Activated CD4-positive, alpha-beta T cell treated with anti-CD3 and anti-CD28 coated beads, Interleukin-2, amount 10 ng/mL, durations not matched to agents 7 days and 5 days (primary cell): ENCODE measurements around the gene C11orf42. TPM values are rescaled to one million over a fixed set of nuclear protein-coding genes. Genes with fewer than 3 reads are reported as not detected.
A peak's percentile ranks its signal among the peaks of the same experiment; 100 is the strongest.
"Not testable (repeated sequence)": the region's sequence is repeated elsewhere in the genome, so short reads cannot be mapped to it uniquely, and the experiment has no call there.

Experiments
- CTCF ChIA-PET: fragments of 350-600 bp; sonication (Branson Sonifier 250); formaldehyde crosslinking; loops from one replicate; lab custom pipeline; 2021; ENCODE audit warnings: antibody characterized with exemption; lab: Charles Lee
- POLR2A ChIA-PET: fragments of 350-600 bp; sonication (Branson Sonifier 250); formaldehyde crosslinking; loops from one replicate; lab custom pipeline; 2021; ENCODE audit warnings: antibody characterized with exemption; lab: Charles Lee
- DNase-seq: peaks from one replicate; pipeline ENCODE4 v3.0.0-alpha.2; 2020
- H3K27ac Mint-ChIP-seq: one replicate; pipeline ENCODE4 v1.8.0; 2021; ENCODE audit warnings: mild to moderate bottlenecking, moderate library complexity, mixed read lengths
- H3K27me3 Mint-ChIP-seq: one replicate; pipeline ENCODE4 v1.8.0; 2021; ENCODE audit warnings: mixed read lengths
- H3K36me3 Mint-ChIP-seq: one replicate; pipeline ENCODE4 v1.8.0; 2021; ENCODE audit warnings: low read depth, mixed read lengths
- H3K4me1 Mint-ChIP-seq: one replicate; pipeline ENCODE4 v1.8.0; 2021; ENCODE audit warnings: mixed read lengths
- H3K4me3 Mint-ChIP-seq: one replicate; pipeline ENCODE4 v1.8.0; 2021; ENCODE audit warnings: mild to moderate bottlenecking, moderate library complexity, mixed read lengths
- H3K9me3 Mint-ChIP-seq: one replicate; pipeline ENCODE4 v1.8.0; 2021; ENCODE audit warnings: mixed read lengths
- total RNA-seq, 2 experiments: library from RNA; stranded (reverse); gene quantifications; one replicate each; pipeline ENCODE4 v1.2.3, GENCODE V29; 2021

C11orf42 gene
- total RNA-seq, 2 experiments from 2014 or later = not detected

- POLR2A ChIA-PET = no interaction called here
- CTCF ChIA-PET = no interaction called here
- Mint-ChIP-seq H3K4me3 (no peak overlapping the region), H3K27ac (no peak overlapping the region), H3K36me3 (no peaks in the 10 kb centered on the region), H3K9me3 (no peaks in the 10 kb centered on the region), H3K27me3 (peaks cover 9% of the 10 kb centered on the region), H3K4me1 (no peaks in the 10 kb centered on the region)
- DNase-seq = no peak
These were observed 40.2 kb downstream of the C11orf42 start for GRCh38 chr11:6245536-6245935.

GRCh38 chr11:6248248-6248647 is 42.9 kb downstream of the C11orf42 start:
- CTCF ChIA-PET = no interaction called here

GRCh38 chr11:6248897-6249296 is 43.5 kb downstream of the C11orf42 start:
- not testable (repeated sequence) for H3K4me1 Mint-ChIP-seq, DNase-seq

More at GRCh38 chr11:6248248-6248647, 42.9 kb downstream of the C11orf42 start:
- DNase-seq = no peak
- H3K9me3 Mint-ChIP-seq = no peaks in the 10 kb centered on the region
- H3K4me1 Mint-ChIP-seq = no peaks in the 10 kb centered on the region
- no peaks in the 10 kb centered on the region for H3K36me3 Mint-ChIP-seq
- POLR2A ChIA-PET = no interaction called here
- H3K27me3 Mint-ChIP-seq = peaks cover 8% of the 10 kb centered on the region
- no peak overlapping the region for H3K4me3 Mint-ChIP-seq
- H3K27ac Mint-ChIP-seq = no peak overlapping the region

GRCh38 chr11:6249770-6250555 is 44.6 kb downstream of the C11orf42 start:
- POLR2A ChIA-PET = no interaction called here
- H3K27ac Mint-ChIP-seq = no peak overlapping the region
- CTCF ChIA-PET = interaction anchor here (1.0 to 5.1 kb wide), 12 partner anchors 9 to 245 kb away, joined by 3 to 24 read pairs (median 4); partner anchors contain the start of genes CNGA4 and FHIP1B

More at GRCh38 chr11:6248897-6249296, 43.5 kb downstream of the C11orf42 start:
- H3K36me3 Mint-ChIP-seq, POLR2A ChIA-PET, H3K27me3 Mint-ChIP-seq, H3K9me3 Mint-ChIP-seq, H3K4me3 Mint-ChIP-seq, H3K27ac Mint-ChIP-seq: not testable (repeated sequence)
- CTCF ChIA-PET = interaction anchor here (1.3 kb wide), 1 partner anchor 12 kb away, joined by 3 read pairs; no protein-coding TSS in a partner anchor

GRCh38 chr11:6251120-6251733 is 45.9 kb downstream of the C11orf42 start:
- DNase-seq = peak; percentile 58
- Mint-ChIP-seq H3K4me1 (no peaks in the 10 kb centered on the region), H3K4me3 (no peak overlapping the region), H3K9me3 (no peaks in the 10 kb centered on the region), H3K36me3 (no peaks in the 10 kb centered on the region), H3K27ac (no peak overlapping the region), H3K27me3 (peaks cover 2% of the 10 kb centered on the region)
- POLR2A ChIA-PET = interaction anchor here (0.7 kb wide), 1 partner anchor 68 kb away, joined by 5 read pairs; no protein-coding TSS in a partner anchor
- CTCF ChIA-PET = interaction anchor here (0.6 to 5.1 kb wide), 21 partner anchors 9 to 244 kb away, joined by 3 to 24 read pairs (median 5); partner anchors contain the start of genes CNGA4 and FHIP1B

More at GRCh38 chr11:6249770-6250555, 44.6 kb downstream of the C11orf42 start:
- Mint-ChIP-seq H3K36me3 (no peaks in the 10 kb centered on the region), H3K4me1 (no peaks in the 10 kb centered on the region), H3K27me3 (peaks cover 2% of the 10 kb centered on the region), H3K9me3 (no peaks in the 10 kb centered on the region), H3K4me3 (no peak overlapping the region)
- no peak for DNase-seq

GRCh38 chr11:6251990-6252473 is 46.7 kb downstream of the C11orf42 start:
- H3K27me3 Mint-ChIP-seq = peaks cover 2% of the 10 kb centered on the region
- no peak overlapping the region for H3K27ac Mint-ChIP-seq
- ChIA-PET POLR2A (no interaction called here), CTCF (interaction anchor here (0.8 to 5.1 kb wide), 13 partner anchors 9 to 158 kb away, joined by 3 to 24 read pairs (median 5); partner anchors contain the start of gene CNGA4)
- no peak for DNase-seq
- H3K9me3 Mint-ChIP-seq = no peaks in the 10 kb centered on the region
- no peaks in the 10 kb centered on the region for H3K4me1 Mint-ChIP-seq
- no peak overlapping the region for H3K4me3 Mint-ChIP-seq
- H3K36me3 Mint-ChIP-seq = no peaks in the 10 kb centered on the region

DNA sequence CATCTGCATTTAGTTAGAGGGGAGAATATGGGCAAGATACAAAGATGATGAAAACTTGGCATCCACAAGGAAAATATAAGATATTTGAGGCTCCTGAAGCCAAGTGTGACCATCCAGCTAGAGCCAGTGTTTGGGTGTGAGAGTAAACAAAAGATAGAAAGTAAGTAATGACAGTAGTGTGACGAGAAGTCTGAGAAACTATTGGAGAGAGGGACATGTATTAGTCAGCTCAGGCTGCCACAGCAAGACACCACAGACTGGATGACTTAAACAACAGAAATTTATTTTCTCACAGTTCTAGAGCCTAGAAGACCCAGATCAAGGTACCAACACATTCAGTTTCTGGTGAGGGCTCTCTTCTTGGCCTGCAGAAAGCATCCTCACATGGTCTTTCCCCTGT is 47.8 kb downstream of the C11orf42 start:
- Mint-ChIP-seq H3K4me3 (no peak overlapping the region), H3K9me3 (no peaks in the 10 kb centered on the region), H3K36me3 (no peaks in the 10 kb centered on the region), H3K27ac (no peak overlapping the region), H3K4me1 (no peaks in the 10 kb centered on the region), H3K27me3 (no peaks in the 10 kb centered on the region)
- DNase-seq = no peak
- CTCF ChIA-PET = interaction anchor here (0.6 to 5.1 kb wide), 4 partner anchors 14 to 119 kb away, joined by 3 to 24 read pairs (median 8); partner anchors contain the start of gene CNGA4
- POLR2A ChIA-PET = no interaction called here

DNA sequence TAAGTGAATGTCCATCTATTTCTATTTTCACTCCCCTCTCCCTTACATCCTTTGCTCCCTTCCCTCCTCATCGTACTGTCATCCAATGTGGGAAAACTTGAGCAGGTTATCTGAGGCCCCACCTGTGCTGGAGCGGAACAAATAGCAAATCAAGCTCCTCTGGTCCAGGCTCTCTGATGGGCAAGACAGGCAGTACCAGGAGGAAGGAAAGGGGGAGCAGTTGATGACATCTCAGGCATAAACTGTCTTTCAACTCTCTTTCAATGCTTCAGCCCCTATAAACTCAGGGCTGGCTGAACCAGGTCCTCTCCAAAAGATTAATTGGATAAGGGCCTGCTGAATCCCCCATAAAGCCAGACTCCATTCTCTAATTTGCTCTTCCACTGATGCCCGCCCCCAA is 52.8 kb downstream of the C11orf42 start:
- ChIA-PET CTCF (interaction anchor here (1.0 to 1.4 kb wide), 2 partner anchors 15 to 83 kb away, joined by 3 read pairs; no protein-coding TSS in a partner anchor), POLR2A (no interaction called here)
- H3K9me3 Mint-ChIP-seq = no peaks in the 10 kb centered on the region
- peaks cover 5% of the 10 kb centered on the region for H3K4me1 Mint-ChIP-seq
- H3K27me3 Mint-ChIP-seq = no peaks in the 10 kb centered on the region
- no peaks in the 10 kb centered on the region for H3K36me3 Mint-ChIP-seq
- DNase-seq = no peak
- no peak overlapping the region for H3K27ac Mint-ChIP-seq
- no peak overlapping the region for H3K4me3 Mint-ChIP-seq

- ChIA-PET POLR2A (no interaction called here), CTCF (interaction anchor here (0.9 to 1.4 kb wide), 2 partner anchors 83 to 159 kb away, joined by 3 to 5 read pairs; no protein-coding TSS in a partner anchor)
- H3K36me3 Mint-ChIP-seq = no peaks in the 10 kb centered on the region
- DNase-seq = no peak
- no peaks in the 10 kb centered on the region for H3K9me3 Mint-ChIP-seq
- H3K4me3 Mint-ChIP-seq = no peak overlapping the region
- peaks cover 5% of the 10 kb centered on the region for H3K4me1 Mint-ChIP-seq
- no peak overlapping the region for H3K27ac Mint-ChIP-seq
- H3K27me3 Mint-ChIP-seq = peaks cover under 1% of the 10 kb centered on the region
These were observed 53.3 kb downstream of the C11orf42 start for GRCh38 chr11:6258571-6259081.

- no peak for DNase-seq
- H3K27me3 Mint-ChIP-seq = peaks cover 15% of the 10 kb centered on the region
- H3K4me3 Mint-ChIP-seq = no peak overlapping the region
- no peak overlapping the region for H3K27ac Mint-ChIP-seq
- peaks cover 5% of the 10 kb centered on the region for H3K4me1 Mint-ChIP-seq
- ChIA-PET POLR2A (no interaction called here), CTCF (interaction anchor here (1.3 to 3.5 kb wide), 3 partner anchors 22 to 93 kb away, joined by 3 to 13 read pairs (median 4); partner anchors contain the start of gene CNGA4)
- H3K9me3 Mint-ChIP-seq = no peaks in the 10 kb centered on the region
- H3K36me3 Mint-ChIP-seq = no peaks in the 10 kb centered on the region
These were observed 54.9 kb downstream of the C11orf42 start for GRCh38 chr11:6260207-6260726.
